Right lung (tissue), 5 donors: Measurements from ENCODE around the gene NFKB2. TPM values are rescaled to one million over a fixed set of nuclear protein-coding genes. Genes with fewer than 3 reads are reported as not detected.
A peak's percentile ranks its signal among the peaks of the same experiment; 100 is the strongest.

Source experiments
- DNase-seq, 2 donors: peaks; one replicate each; pipeline ENCODE4 v3.0.0-alpha.2; 2013
- polyA plus RNA-seq, 5 donors: library from polyadenylated mRNA; unstranded; fragments of 120-200 nt; gene quantifications; one replicate each; pipeline versions ENCODE4 v1.2.1 to v1.2.3, GENCODE V29; 2013; ENCODE audit warnings: inconsistent platforms in 1 of 5, low replicate concordance in 1 of 5; ENCODE audit not compliant: insufficient read length in 5 of 5, insufficient read depth in 1 of 5

Gene NFKB2
- polyA plus RNA-seq, 5 donors, result 17.1 to 25.7 (median 24.6) TPM

DNA sequence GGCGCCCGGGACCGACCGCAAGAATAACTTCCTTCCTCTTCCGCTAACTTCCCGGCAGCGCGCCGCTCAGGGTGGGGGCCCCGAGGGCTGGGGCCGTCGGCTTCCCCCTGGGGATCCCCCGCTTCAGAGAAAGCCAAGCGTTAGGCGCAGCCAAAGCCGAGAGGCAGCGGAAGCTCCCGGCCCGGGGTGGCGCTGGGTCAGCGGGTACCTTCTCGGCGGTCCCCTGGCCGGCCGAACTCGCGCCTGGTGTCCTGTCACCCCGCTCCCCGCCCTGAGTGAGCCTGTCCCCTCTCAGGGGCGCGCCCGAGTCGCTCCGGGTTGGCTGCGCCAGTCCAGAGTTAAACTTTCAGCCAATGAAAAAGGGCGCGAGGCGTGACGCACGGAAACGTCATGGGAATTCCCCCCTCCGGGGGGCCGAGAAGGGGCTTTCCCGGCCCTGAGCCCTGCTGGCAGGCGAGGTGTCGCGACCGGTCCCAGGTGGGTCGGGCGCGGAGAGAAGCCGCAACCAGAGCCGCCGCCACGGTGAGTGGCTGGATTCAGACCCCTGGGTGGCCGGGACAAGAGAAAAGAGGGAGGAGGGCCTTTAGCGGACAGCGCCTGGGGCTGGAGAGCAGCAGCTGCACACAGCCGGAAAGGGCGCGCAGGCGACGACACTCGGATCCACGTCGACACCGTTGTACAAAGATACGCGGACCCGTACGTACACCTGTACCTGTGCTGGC lies 1.3 kb upstream of the NFKB2 start:
- DNase-seq, result peak; percentile 92 to 94

GRCh38 chr10:102394801-102395399 lies 605 bp upstream of the NFKB2 start:
- no peak for DNase-seq

- DNase-seq, result no peak
Measured at GRCh38 chr10:102396317-102396650, 779 bp downstream of the NFKB2 start.

- no peak for DNase-seq
Measured at GRCh38 chr10:102396730-102397151, 1.2 kb downstream of the NFKB2 start.

GRCh38 chr10:102397222-102398171 lies 2.0 kb downstream of the NFKB2 start:
- no peak for DNase-seq

- DNase-seq, result no peak
Measured at GRCh38 chr10:102398172-102399020, 2.9 kb downstream of the NFKB2 start.

- DNase-seq, result peak; percentile 87 to 89
Measured at GRCh38 chr10:102399217-102400021, 3.9 kb downstream of the NFKB2 start.

DNA sequence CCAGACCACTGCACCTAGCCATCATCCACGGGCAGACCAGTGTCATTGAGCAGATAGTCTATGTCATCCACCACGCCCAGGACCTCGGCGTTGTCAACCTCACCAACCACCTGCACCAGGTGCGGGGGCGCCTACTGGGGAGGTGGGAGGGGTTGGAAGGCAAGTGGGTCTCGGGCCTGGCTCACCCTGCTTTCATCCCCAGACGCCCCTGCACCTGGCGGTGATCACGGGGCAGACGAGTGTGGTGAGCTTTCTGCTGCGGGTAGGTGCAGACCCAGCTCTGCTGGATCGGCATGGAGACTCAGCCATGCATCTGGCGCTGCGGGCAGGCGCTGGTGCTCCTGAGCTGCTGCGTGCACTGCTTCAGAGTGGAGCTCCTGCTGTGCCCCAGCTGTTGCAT lies 4.6 kb downstream of the NFKB2 start:
- DNase-seq, result no peak

GRCh38 chr10:102400598-102401341 lies 5.3 kb downstream of the NFKB2 start:
- DNase-seq, result no peak

GRCh38 chr10:102401342-102401654 lies 5.8 kb downstream of the NFKB2 start:
- no peak for DNase-seq

GRCh38 chr10:102401735-102402511 lies 6.4 kb downstream of the NFKB2 start:
- no peak for DNase-seq

DNA sequence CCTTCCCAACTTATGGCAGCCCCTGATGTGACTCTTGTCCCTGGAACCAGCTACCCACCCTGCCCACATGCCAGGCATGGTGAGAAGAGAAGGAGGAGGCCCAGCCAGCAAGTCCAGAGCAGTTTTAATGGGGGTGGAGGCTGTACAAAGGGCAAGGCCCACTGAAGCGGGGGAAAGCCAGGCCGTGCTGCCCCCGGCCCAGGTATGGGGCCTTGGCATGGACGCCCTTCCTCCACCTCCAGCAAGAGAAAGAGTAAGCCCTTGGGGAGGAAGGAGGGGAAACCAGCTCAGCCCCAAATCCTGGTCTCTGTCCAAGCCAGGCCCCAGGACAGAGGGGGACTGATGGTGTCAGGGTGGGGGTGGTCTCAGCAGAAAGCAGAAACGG lies 7.0 kb downstream of the NFKB2 start:
- no peak for DNase-seq

DNA sequence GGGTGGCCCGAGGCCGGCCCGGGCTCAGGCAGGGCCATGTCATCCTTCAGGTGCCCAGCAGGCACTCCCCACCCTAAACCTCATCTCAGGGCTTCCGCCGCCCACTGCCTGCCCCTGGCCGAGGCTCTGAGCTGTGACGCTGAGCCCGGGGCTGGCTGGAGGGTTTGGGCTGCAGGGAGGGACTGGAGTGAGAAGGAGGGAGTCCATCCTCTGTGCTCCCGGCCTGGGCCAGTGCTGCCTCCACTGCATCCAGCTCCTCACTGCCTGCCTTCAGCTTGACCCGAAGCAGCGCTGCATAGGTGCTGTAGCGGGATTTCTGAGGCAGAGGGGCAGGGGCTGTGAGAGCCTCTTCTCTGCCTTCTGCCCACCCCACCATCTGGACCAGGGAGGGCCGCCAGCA lies 7.6 kb downstream of the NFKB2 start:
- no peak for DNase-seq

DNA sequence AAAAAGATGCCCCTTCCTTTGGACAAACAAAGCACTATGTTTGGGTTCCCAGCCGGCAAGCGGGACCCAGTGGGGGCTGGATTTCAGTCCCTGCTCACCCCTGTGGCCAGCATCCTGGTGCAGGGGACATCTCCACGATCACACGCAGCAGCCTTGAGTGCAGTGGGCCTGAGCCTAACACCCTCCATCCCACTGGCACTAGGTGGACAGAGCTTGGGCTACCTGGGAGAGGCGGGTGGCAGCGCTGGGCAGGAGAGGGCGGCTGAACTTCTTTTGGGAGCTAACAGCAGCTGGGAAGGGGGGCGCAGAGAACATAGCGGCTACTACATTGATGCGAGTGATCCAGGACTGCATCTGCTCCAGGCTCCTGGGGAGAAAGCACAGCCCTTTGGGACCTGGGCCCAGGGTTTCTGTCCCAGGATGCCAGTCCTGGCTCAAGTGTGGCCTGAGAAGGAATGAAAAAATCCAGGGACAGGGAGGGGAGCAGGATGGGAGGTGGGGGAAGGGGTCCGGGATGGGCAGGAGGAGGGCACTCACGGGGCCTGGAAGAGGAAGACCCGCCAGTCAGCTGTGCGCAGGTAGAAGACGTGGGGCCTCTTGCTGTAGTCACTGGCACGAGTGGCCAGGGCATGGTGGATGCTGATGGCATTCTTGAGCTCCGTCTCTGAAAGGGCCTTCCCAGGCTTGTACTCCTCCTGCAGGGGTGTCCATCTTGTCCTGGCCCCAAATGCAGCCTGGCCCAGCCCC lies 9.0 kb downstream of the NFKB2 start:
- no peak for DNase-seq

DNA sequence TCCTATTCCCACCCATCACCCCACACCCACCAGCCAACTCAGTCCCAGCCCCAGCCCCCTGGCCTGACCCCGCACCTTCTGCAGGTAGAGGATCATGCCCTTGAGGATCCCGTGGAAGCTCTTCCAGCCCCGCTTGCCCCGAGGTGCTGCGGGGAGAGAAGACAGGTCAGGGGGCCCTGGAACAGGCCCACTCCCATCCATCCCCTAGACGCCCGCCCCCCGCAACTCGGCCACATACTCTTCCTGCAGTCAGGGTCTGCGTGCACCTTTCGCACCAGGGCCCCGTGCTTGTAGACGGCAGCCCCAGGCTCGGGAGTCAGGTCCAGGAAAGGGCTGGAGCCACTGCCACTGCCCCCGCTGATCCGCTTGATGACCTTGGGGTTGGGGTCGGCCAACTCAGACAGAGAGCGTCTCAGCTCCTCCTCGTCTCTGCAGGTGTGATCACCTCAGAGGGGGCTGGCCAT lies 9.6 kb downstream of the NFKB2 start:
- DNase-seq, result no peak

DNA sequence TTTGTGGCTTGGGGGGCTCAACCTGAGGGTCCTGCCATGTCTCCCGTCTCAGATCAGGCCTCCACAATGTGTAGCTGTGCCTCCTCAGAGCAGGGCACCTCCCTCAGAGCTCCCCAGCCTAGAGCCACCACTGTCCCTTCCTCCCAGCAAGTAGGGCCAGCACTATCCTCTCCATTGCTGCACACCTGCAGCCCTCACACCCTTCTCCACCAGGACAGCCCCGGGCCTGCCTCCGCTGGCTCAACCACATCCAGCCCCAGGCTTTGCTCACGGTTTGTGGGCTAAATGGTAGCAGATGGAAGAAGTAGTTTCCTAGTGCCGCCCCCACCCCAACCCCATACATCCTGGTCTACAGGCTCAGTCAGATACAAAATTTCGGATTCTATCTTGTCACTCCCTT lies 10.1 kb downstream of the NFKB2 start:
- no peak for DNase-seq

- no peak for DNase-seq
Measured at GRCh38 chr10:102406815-102407214, 11.3 kb downstream of the NFKB2 start.

GRCh38 chr10:102407425-102408130 lies 12.1 kb downstream of the NFKB2 start:
- no peak for DNase-seq
